Measurements from ENCODE around the gene DUSP18.
"Not testable (repeated sequence)": the region's sequence is repeated elsewhere in the genome, so short reads cannot be mapped to it uniquely, and the experiment has no call there.

DUSP18 gene

GRCh38 chr22:30679895-30680690 is 12.4 kb upstream of the DUSP18 start:
- in situ Hi-C loops (cut with MboI; ENCODE audit: low sequenced_read_pairs), result not testable (repeated sequence)

- in situ Hi-C loops (cut with MboI; ENCODE audit: low sequenced_read_pairs), result not testable (repeated sequence)
Measured at GRCh38 chr22:30676565-30676964, 8.9 kb upstream of the DUSP18 start.

GRCh38 chr22:30675436-30675835 is 7.8 kb upstream of the DUSP18 start:
- in situ Hi-C loops (cut with MboI; ENCODE audit: low sequenced_read_pairs), result no loop called here

GRCh38 chr22:30674482-30674881 is 6.8 kb upstream of the DUSP18 start:
- in situ Hi-C loops (cut with MboI; ENCODE audit: low sequenced_read_pairs), result no loop called here

- in situ Hi-C loops (cut with MboI; ENCODE audit: low sequenced_read_pairs), result no loop called here
Measured at GRCh38 chr22:30673136-30673535, 5.5 kb upstream of the DUSP18 start.

- in situ Hi-C loops (cut with MboI; ENCODE audit: low sequenced_read_pairs), result no loop called here
Measured at GRCh38 chr22:30671071-30671470, 3.4 kb upstream of the DUSP18 start.

GRCh38 chr22:30668386-30668710 is 673 bp upstream of the DUSP18 start:
- in situ Hi-C loops (cut with MboI; ENCODE audit: low sequenced_read_pairs), result no loop called here

GRCh38 chr22:30667107-30667493 is 575 bp downstream of the DUSP18 start:
- in situ Hi-C loops (cut with MboI; ENCODE audit: low sequenced_read_pairs), result no loop called here

- in situ Hi-C loops (cut with MboI; ENCODE audit: low sequenced_read_pairs), result no loop called here
Measured at GRCh38 chr22:30665786-30666185, 1.9 kb downstream of the DUSP18 start.

GRCh38 chr22:30665266-30665665 is 2.4 kb downstream of the DUSP18 start:
- in situ Hi-C loops (cut with MboI; ENCODE audit: low sequenced_read_pairs), result no loop called here

GRCh38 chr22:30664798-30665197 is 2.9 kb downstream of the DUSP18 start:
- in situ Hi-C loops (cut with MboI; ENCODE audit: low sequenced_read_pairs), result no loop called here

GRCh38 chr22:30662040-30662439 is 5.6 kb downstream of the DUSP18 start:
- in situ Hi-C loops (cut with MboI; ENCODE audit: low sequenced_read_pairs), result no loop called here

GRCh38 chr22:30655532-30655931 is 12.1 kb downstream of the DUSP18 start:
- in situ Hi-C loops (cut with MboI; ENCODE audit: low sequenced_read_pairs), result no loop called here

GRCh38 chr22:30654361-30654760 is 13.3 kb downstream of the DUSP18 start:
- in situ Hi-C loops (cut with MboI; ENCODE audit: low sequenced_read_pairs), result no loop called here

- in situ Hi-C loops (cut with MboI; ENCODE audit: low sequenced_read_pairs), result no loop called here
Measured at GRCh38 chr22:30652852-30653251, 14.8 kb downstream of the DUSP18 start.

- in situ Hi-C loops (cut with MboI; ENCODE audit: low sequenced_read_pairs), result no loop called here
Measured at GRCh38 chr22:30650508-30651116, 17.1 kb downstream of the DUSP18 start.

GRCh38 chr22:30649430-30650007 is 18.2 kb downstream of the DUSP18 start:
- in situ Hi-C loops (cut with MboI; ENCODE audit: low sequenced_read_pairs), result no loop called here

- in situ Hi-C loops (cut with MboI; ENCODE audit: low sequenced_read_pairs), result no loop called here
Measured at GRCh38 chr22:30648825-30649224, 18.9 kb downstream of the DUSP18 start.

GRCh38 chr22:30647536-30647935 is 20.1 kb downstream of the DUSP18 start:
- in situ Hi-C loops (cut with MboI; ENCODE audit: low sequenced_read_pairs), result no loop called here

GRCh38 chr22:30646518-30647160 is 21.0 kb downstream of the DUSP18 start:
- in situ Hi-C loops (cut with MboI; ENCODE audit: low sequenced_read_pairs), result no loop called here

- in situ Hi-C loops (cut with MboI; ENCODE audit: low sequenced_read_pairs), result no loop called here
Measured at GRCh38 chr22:30643055-30643875, 24.4 kb downstream of the DUSP18 start.
